HG02973 (cell line): ENCODE measurements around the gene CNGA2.
"Not testable (repeated sequence)": the region's sequence is repeated elsewhere in the genome, so short reads cannot be mapped to it uniquely, and the experiment has no call there.

ENCODE experiments used
- ATAC-seq: cut with Tn5 transposase; IDR thresholded peaks from one replicate; pipeline ENCODE4 v1.9.1; 2021; ENCODE audit warnings: moderate library complexity; ENCODE audit not compliant: unreplicated experiment

Gene CNGA2

GRCh38 chrX:151734446-151734845 is at the start of gene CNGA2:
TSS of gene CNGA2 (plus strand) at chrX:151734746. CDS start at chrX:151738484, 3,738 bp downstream.
- ATAC-seq = no peak

GRCh38 chrX:151687635-151688034 is 46.9 kb upstream of the CNGA2 start:
- no peak for ATAC-seq

GRCh38 chrX:151688695-151689094 is 45.9 kb upstream of the CNGA2 start:
- no peak for ATAC-seq

GRCh38 chrX:151692825-151693224 is 41.7 kb upstream of the CNGA2 start:
- ATAC-seq = no peak

GRCh38 chrX:151694121-151694520 is 40.4 kb upstream of the CNGA2 start:
- no peak for ATAC-seq

- no peak for ATAC-seq
Measured at GRCh38 chrX:151694661-151695582, 39.6 kb upstream of the CNGA2 start, which contains the start of gene PRRG3. TSS of gene PRRG3 (plus strand) at chrX:151695458. CDS start at chrX:151698815, 3,357 bp downstream.

- no peak for ATAC-seq
Measured at GRCh38 chrX:151695583-151696340, 38.8 kb upstream of the CNGA2 start.

GRCh38 chrX:151697082-151697481 is 37.5 kb upstream of the CNGA2 start:
- ATAC-seq = not testable (repeated sequence)

GRCh38 chrX:151697522-151697921 is 37.0 kb upstream of the CNGA2 start:
- ATAC-seq = no peak

- no peak for ATAC-seq
Measured at GRCh38 chrX:151698485-151698884, 36.1 kb upstream of the CNGA2 start.

GRCh38 chrX:151699746-151700145 is 34.8 kb upstream of the CNGA2 start:
- no peak for ATAC-seq

- ATAC-seq = no peak
Measured at GRCh38 chrX:151700581-151700980, 34.0 kb upstream of the CNGA2 start.

- no peak for ATAC-seq
Measured at GRCh38 chrX:151701071-151701470, 33.5 kb upstream of the CNGA2 start.

- no peak for ATAC-seq
Measured at GRCh38 chrX:151701531-151701930, 33.0 kb upstream of the CNGA2 start.

- no peak for ATAC-seq
Measured at GRCh38 chrX:151702026-151702714, 32.4 kb upstream of the CNGA2 start.

- ATAC-seq = no peak
Measured at GRCh38 chrX:151702741-151703340, 31.7 kb upstream of the CNGA2 start.

GRCh38 chrX:151703487-151703886 is 31.1 kb upstream of the CNGA2 start:
- no peak for ATAC-seq

- no peak for ATAC-seq
Measured at GRCh38 chrX:151704041-151704663, 30.4 kb upstream of the CNGA2 start.

GRCh38 chrX:151708821-151709220 is 25.7 kb upstream of the CNGA2 start:
- no peak for ATAC-seq

- no peak for ATAC-seq
Measured at GRCh38 chrX:151710457-151710856, 24.1 kb upstream of the CNGA2 start.
